A673 (cell line): ENCODE results near the gene RBM14.

Source experiments
- CTCF ChIP-seq: fragments of 300-800, 200-600 bp; sonication (generic); conservative IDR thresholded peaks from 2 replicates; pipeline ENCODE4 v1.5.1; 2017; ENCODE audit warnings: low read depth, mild to moderate bottlenecking, antibody characterized with exemption, low read length, moderate library complexity, mixed read lengths
- EZH2 ChIP-seq: fragments of 200-600 bp; sonication (generic); IDR thresholded peaks from 2 replicates; pipeline ENCODE4 v1.6.1; 2017; ENCODE audit warnings: borderline replicate concordance, low read depth, mild to moderate bottlenecking, mixed read lengths, antibody characterized with exemption, low read length; ENCODE audit not compliant: poor library complexity, severe bottlenecking

- TF ChIP-seq CTCF = no peak
- TF ChIP-seq EZH2 = no peak
Observed at GRCh38 chr11:66600219-66600618, 16.2 kb upstream of the RBM14 start.
